GM23248 (cell line): ENCODE measurements around the gene GPATCH8.

Source experiments
- EZH2 ChIP-seq: fragments of 200-600 bp; sonication (generic); IDR thresholded peaks from 2 replicates; pipeline ENCODE4 v1.6.1; 2018; ENCODE audit warnings: antibody characterized with exemption, mild to moderate bottlenecking; ENCODE audit not compliant: insufficient read depth, poor library complexity, severe bottlenecking
- EZH2phosphoT487 ChIP-seq: fragments of 200-600 bp; sonication (generic); IDR thresholded peaks from 2 replicates; pipeline ENCODE4 v1.6.1; 2018; ENCODE audit warnings: antibody characterized with exemption, moderate library complexity, mild to moderate bottlenecking, low read depth; ENCODE audit not compliant: insufficient read depth

- TF ChIP-seq EZH2phosphoT487 = no peak
- TF ChIP-seq EZH2 = no peak
These were observed 27.8 kb upstream of the GPATCH8 start for GRCh38 chr17:44530896-44531418.
